Activated naive CD4-positive, alpha-beta T cell treated with anti-CD3 and anti-CD28 coated beads, Interleukin-2, amount 10 ng/mL, durations not matched to agents 7 days and 5 days (primary cell): ENCODE data around the gene STX4.

Source experiments
- CTCF ChIA-PET: fragments of 350-600 bp; sonication (Branson Sonifier 250); formaldehyde crosslinking; loops from one replicate; lab custom pipeline; 2021; ENCODE audit warnings: antibody characterized with exemption; lab: Charles Lee
- DNase-seq: peaks from one replicate; pipeline ENCODE4 v3.0.0-alpha.2; 2020
- H3K27ac Mint-ChIP-seq: one replicate; pipeline ENCODE4 v1.8.0; 2021; ENCODE audit warnings: mild to moderate bottlenecking, moderate library complexity, mixed read lengths
- H3K27me3 Mint-ChIP-seq: one replicate; pipeline ENCODE4 v1.8.0; 2021; ENCODE audit warnings: mild to moderate bottlenecking, mixed read lengths
- H3K36me3 Mint-ChIP-seq: one replicate; pipeline ENCODE4 v1.8.0; 2021; ENCODE audit warnings: mixed read lengths
- H3K4me1 Mint-ChIP-seq: one replicate; pipeline ENCODE4 v1.8.0; 2021; ENCODE audit warnings: mixed read lengths
- H3K4me3 Mint-ChIP-seq: one replicate; pipeline ENCODE4 v1.8.0; 2021; ENCODE audit warnings: mild to moderate bottlenecking, moderate library complexity, mixed read lengths
- H3K9me3 Mint-ChIP-seq: one replicate; pipeline ENCODE4 v1.8.0; 2021; ENCODE audit warnings: mixed read lengths

STX4 gene

GRCh38 chr16:30992931-30993816 lies 40.2 kb upstream of the STX4 start:
- Mint-ChIP-seq H3K4me1 (peaks cover 20% of the 10 kb centered on the region), H3K27ac (no peak overlapping the region), H3K9me3 (no peaks in the 10 kb centered on the region), H3K4me3 (no peak overlapping the region), H3K27me3 (peaks cover 22% of the 10 kb centered on the region), H3K36me3 (no peaks in the 10 kb centered on the region)
- no peak for DNase-seq
- CTCF ChIA-PET: interaction anchor here (2.0 kb wide), 1 partner anchor 8 kb away, joined by 9 read pairs; the partner anchor contains the start of gene HSD3B7

GRCh38 chr16:30995927-30996323 lies 37.4 kb upstream of the STX4 start:
- Mint-ChIP-seq H3K4me3 (peak overlapping the region; percentile 74), H3K9me3 (no peaks in the 10 kb centered on the region), H3K27me3 (peaks cover 45% of the 10 kb centered on the region), H3K27ac (no peak overlapping the region), H3K4me1 (peaks cover 20% of the 10 kb centered on the region), H3K36me3 (no peaks in the 10 kb centered on the region)
- no peak for DNase-seq
- CTCF ChIA-PET: interaction anchor here (1.1 kb wide), 1 partner anchor 11 kb away, joined by 3 read pairs; the partner anchor contains the start of gene HSD3B7

GRCh38 chr16:30996324-30996984 lies 36.9 kb upstream of the STX4 start:
- H3K4me3 Mint-ChIP-seq: peak overlapping the region; percentile 74
- no peaks in the 10 kb centered on the region for H3K9me3 Mint-ChIP-seq
- no peak for DNase-seq
- H3K27ac Mint-ChIP-seq: peak overlapping the region; percentile 4
- peaks cover 48% of the 10 kb centered on the region for H3K27me3 Mint-ChIP-seq
- no peaks in the 10 kb centered on the region for H3K36me3 Mint-ChIP-seq
- CTCF ChIA-PET: interaction anchor here (1.0 to 1.1 kb wide), 2 partner anchors 12 to 79 kb away, joined by 3 read pairs; partner anchors contain the start of gene HSD3B7
- H3K4me1 Mint-ChIP-seq: peaks cover 17% of the 10 kb centered on the region

GRCh38 chr16:30996985-30997724 lies 36.2 kb upstream of the STX4 start:
- Mint-ChIP-seq H3K9me3 (no peaks in the 10 kb centered on the region), H3K27ac (peak overlapping the region; percentile 20), H3K36me3 (no peaks in the 10 kb centered on the region), H3K4me3 (peak overlapping the region; percentile 74), H3K27me3 (peaks cover 48% of the 10 kb centered on the region), H3K4me1 (peaks cover 17% of the 10 kb centered on the region)
- CTCF ChIA-PET: interaction anchor here (1.0 to 1.1 kb wide), 2 partner anchors 12 to 78 kb away, joined by 3 read pairs; partner anchors contain the start of gene HSD3B7
- peak; percentile 88 for DNase-seq

- no peaks in the 10 kb centered on the region for H3K36me3 Mint-ChIP-seq
- H3K27ac Mint-ChIP-seq: no peak overlapping the region
- peaks cover 48% of the 10 kb centered on the region for H3K27me3 Mint-ChIP-seq
- H3K9me3 Mint-ChIP-seq: no peaks in the 10 kb centered on the region
- CTCF ChIA-PET: interaction anchor here (0.9 to 2.2 kb wide), 4 partner anchors 14 to 105 kb away, joined by 3 to 9 read pairs (median 4); partner anchors contain the start of gene HSD3B7
- peaks cover 15% of the 10 kb centered on the region for H3K4me1 Mint-ChIP-seq
- no peak for DNase-seq
- peak overlapping the region; percentile 40 for H3K4me3 Mint-ChIP-seq
Observed at GRCh38 chr16:30997725-30998711, 35.3 kb upstream of the STX4 start.

- CTCF ChIA-PET: interaction anchor here (0.9 to 2.2 kb wide), 3 partner anchors 15 to 104 kb away, joined by 3 to 9 read pairs (median 6); partner anchors contain the start of gene HSD3B7
- peaks cover 15% of the 10 kb centered on the region for H3K4me1 Mint-ChIP-seq
Observed at GRCh38 chr16:30998852-30999761, 34.3 kb upstream of the STX4 start.

GRCh38 chr16:31000671-31001382 lies 32.5 kb upstream of the STX4 start:
- CTCF ChIA-PET: no interaction called here
- no peak for DNase-seq
- H3K27ac Mint-ChIP-seq: no peak overlapping the region
- no peaks in the 10 kb centered on the region for H3K36me3 Mint-ChIP-seq
- H3K4me1 Mint-ChIP-seq: peaks cover 12% of the 10 kb centered on the region
- no peak overlapping the region for H3K4me3 Mint-ChIP-seq
- H3K27me3 Mint-ChIP-seq: peaks cover 67% of the 10 kb centered on the region
- no peaks in the 10 kb centered on the region for H3K9me3 Mint-ChIP-seq

More at GRCh38 chr16:30998852-30999761, 34.3 kb upstream of the STX4 start:
- DNase-seq: no peak
- Mint-ChIP-seq H3K27ac (no peak overlapping the region), H3K36me3 (no peaks in the 10 kb centered on the region), H3K4me3 (no peak overlapping the region), H3K9me3 (no peaks in the 10 kb centered on the region), H3K27me3 (peaks cover 52% of the 10 kb centered on the region)

- Mint-ChIP-seq H3K4me1 (peaks cover 7% of the 10 kb centered on the region), H3K9me3 (no peaks in the 10 kb centered on the region), H3K4me3 (no peak overlapping the region), H3K36me3 (no peaks in the 10 kb centered on the region), H3K27ac (no peak overlapping the region), H3K27me3 (peaks cover 69% of the 10 kb centered on the region)
- CTCF ChIA-PET: interaction anchor here (1.0 to 1.2 kb wide), 2 partner anchors 48 to 867 kb away, joined by 3 read pairs; no protein-coding TSS in a partner anchor
- no peak for DNase-seq
Observed at GRCh38 chr16:31001507-31002249, 31.7 kb upstream of the STX4 start.

GRCh38 chr16:31002250-31002700 lies 31.1 kb upstream of the STX4 start:
- CTCF ChIA-PET: interaction anchor here (0.9 to 1.2 kb wide), 4 partner anchors 17 to 866 kb away, joined by 3 to 4 read pairs (median 3); partner anchors contain the start of gene HSD3B7
- Mint-ChIP-seq H3K27me3 (peaks cover 69% of the 10 kb centered on the region), H3K4me1 (peaks cover 3% of the 10 kb centered on the region), H3K36me3 (no peaks in the 10 kb centered on the region), H3K9me3 (no peaks in the 10 kb centered on the region), H3K27ac (no peak overlapping the region), H3K4me3 (no peak overlapping the region)
- no peak for DNase-seq

- CTCF ChIA-PET: interaction anchor here (0.9 to 1.2 kb wide), 4 partner anchors 17 to 866 kb away, joined by 3 to 4 read pairs (median 3); partner anchors contain the start of gene HSD3B7
- Mint-ChIP-seq H3K27me3 (peaks cover 69% of the 10 kb centered on the region), H3K4me3 (no peak overlapping the region), H3K27ac (no peak overlapping the region), H3K36me3 (no peaks in the 10 kb centered on the region), H3K4me1 (no peaks in the 10 kb centered on the region), H3K9me3 (no peaks in the 10 kb centered on the region)
- no peak for DNase-seq
Observed at GRCh38 chr16:31002862-31003341, 30.5 kb upstream of the STX4 start.

- no peak overlapping the region for H3K27ac Mint-ChIP-seq
- H3K9me3 Mint-ChIP-seq: no peaks in the 10 kb centered on the region
- H3K27me3 Mint-ChIP-seq: peaks cover 68% of the 10 kb centered on the region
- H3K36me3 Mint-ChIP-seq: no peaks in the 10 kb centered on the region
- CTCF ChIA-PET: no interaction called here
- DNase-seq: no peak
- no peak overlapping the region for H3K4me3 Mint-ChIP-seq
- no peaks in the 10 kb centered on the region for H3K4me1 Mint-ChIP-seq
Observed at GRCh38 chr16:31003744-31004143, 29.6 kb upstream of the STX4 start.
